ENCODE measurements around the gene RGS3.

DNA sequence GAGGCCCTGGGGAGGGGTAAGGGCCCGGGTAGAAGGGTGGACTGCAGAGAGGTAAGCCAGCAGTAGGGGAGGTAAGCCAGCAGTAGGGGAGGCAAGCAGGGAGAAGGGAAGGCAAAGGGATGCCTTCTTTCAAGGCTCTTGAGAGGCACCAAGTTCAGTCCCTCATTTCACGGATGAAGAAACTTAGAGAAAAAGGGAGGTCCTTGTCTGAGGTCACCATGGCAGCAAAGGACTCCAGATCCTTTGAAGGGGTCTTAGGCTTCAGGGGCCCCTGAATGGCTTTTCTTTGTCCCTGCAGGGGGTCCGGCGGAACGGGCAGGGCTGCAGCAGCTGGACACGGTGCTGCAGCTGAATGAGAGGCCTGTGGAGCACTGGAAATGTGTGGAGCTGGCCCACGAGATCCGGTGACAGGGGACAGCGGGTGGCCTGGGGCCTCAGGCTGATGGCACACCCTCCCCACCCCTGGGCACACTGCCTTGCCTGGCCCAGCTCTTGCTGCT, 42.6 kb downstream of the RGS3 start:
- no peak for TF ChIP-seq POLR2A (IDR thresholded peaks at IDR 0.05)
- TF ChIP-seq, protein P1, sequence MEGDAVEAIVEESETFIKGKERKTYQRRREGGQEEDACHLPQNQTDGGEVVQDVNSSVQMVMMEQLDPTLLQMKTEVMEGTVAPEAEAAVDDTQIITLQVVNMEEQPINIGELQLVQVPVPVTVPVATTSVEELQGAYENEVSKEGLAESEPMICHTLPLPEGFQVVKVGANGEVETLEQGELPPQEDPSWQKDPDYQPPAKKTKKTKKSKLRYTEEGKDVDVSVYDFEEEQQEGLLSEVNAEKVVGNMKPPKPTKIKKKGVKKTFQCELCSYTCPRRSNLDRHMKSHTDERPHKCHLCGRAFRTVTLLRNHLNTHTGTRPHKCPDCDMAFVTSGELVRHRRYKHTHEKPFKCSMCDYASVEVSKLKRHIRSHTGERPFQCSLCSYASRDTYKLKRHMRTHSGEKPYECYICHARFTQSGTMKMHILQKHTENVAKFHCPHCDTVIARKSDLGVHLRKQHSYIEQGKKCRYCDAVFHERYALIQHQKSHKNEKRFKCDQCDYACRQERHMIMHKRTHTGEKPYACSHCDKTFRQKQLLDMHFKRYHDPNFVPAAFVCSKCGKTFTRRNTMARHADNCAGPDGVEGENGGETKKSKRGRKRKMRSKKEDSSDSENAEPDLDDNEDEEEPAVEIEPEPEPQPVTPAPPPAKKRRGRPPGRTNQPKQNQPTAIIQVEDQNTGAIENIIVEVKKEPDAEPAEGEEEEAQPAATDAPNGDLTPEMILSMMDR (IDR thresholded peaks at IDR 0.05) = no peak
